HG03064 (cell line): ENCODE data around the gene NFRKB.
"Not testable (repeated sequence)": the region's sequence is repeated elsewhere in the genome, so short reads cannot be mapped to it uniquely, and the experiment has no call there.

ENCODE experiments used
- ATAC-seq: cut with Tn5 transposase; IDR thresholded peaks from one replicate; pipeline ENCODE4 v1.9.1; 2021; ENCODE audit warnings: low read depth; ENCODE audit not compliant: unreplicated experiment

The NFRKB gene

GRCh38 chr11:129894278-129895125 is 876 bp downstream of the NFRKB start:
- ATAC-seq: peak; percentile 13

- no peak for ATAC-seq
These were observed 6.9 kb downstream of the NFRKB start for GRCh38 chr11:129888451-129888850.

DNA sequence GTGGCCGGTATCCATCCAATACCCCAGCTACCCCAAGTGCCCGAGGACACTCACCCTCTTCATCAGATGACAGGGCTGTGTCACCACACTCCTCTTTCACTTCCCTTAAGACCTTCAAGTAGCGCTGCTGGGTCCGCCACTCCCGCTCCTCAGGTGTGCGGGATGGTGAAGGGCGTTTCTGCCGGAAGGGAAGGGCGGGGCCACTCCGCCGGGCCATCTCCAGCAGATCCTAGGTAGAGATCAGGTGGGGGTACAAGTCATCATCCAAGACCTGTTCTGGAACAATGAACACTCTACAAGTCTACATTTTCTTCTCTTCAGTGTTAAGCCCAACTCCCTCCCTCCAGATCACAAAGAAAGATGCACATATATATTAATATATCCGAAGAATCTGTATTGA is 10.0 kb downstream of the NFRKB start:
- ATAC-seq: no peak

DNA sequence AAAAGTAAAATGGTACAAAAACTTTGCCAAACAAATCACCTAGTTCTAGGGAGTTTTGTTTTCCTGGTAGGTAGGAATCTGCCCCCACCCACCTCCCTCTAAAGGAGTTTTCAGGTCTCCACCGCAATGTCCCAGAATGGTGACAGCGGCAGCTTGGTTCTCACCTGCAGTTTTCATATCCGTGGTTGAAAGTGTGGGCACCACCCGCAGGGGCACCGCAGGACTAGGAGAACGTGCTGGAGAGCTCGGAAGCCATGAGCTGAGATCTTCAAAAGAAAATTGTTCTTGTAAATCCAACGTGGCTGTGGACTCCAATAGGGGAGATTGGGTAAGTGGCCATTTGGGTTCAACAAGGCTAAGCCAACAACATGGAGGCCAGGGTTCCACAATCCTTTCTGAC is 10.8 kb downstream of the NFRKB start:
- no peak for ATAC-seq

- no peak for ATAC-seq
These were observed 13.7 kb downstream of the NFRKB start for GRCh38 chr11:129881570-129882170.

- ATAC-seq: no peak
These were observed 15.1 kb downstream of the NFRKB start for GRCh38 chr11:129880311-129880710.

- ATAC-seq: no peak
These were observed 23.5 kb downstream of the NFRKB start for GRCh38 chr11:129871914-129872313.

GRCh38 chr11:129868626-129869025 is 26.8 kb downstream of the NFRKB start:
- ATAC-seq: not testable (repeated sequence)

DNA sequence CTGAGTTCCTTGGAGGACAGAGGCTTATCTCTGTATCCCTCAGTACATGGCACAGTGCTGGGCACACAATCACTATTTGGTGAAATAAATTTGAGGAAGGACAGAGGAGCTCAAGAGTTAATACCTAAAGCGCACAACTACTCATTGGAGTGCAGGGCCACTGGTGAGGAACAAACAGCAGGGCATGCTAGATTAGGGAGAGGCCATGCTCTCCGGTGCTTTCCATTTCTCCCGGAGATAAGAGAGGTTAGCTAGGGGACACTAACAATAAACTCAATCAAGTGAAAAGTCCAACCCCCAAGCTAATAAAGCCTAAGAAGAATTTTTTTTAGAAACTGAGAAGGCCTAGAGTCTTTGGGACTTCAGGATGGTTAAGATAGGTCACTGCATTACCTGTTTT is 29.1 kb downstream of the NFRKB start:
- no peak for ATAC-seq

- no peak for ATAC-seq
These were observed 29.7 kb downstream of the NFRKB start for GRCh38 chr11:129865701-129866100.

GRCh38 chr11:129864811-129865210 is 30.6 kb downstream of the NFRKB start:
- ATAC-seq: no peak

GRCh38 chr11:129861702-129862522 is 33.5 kb downstream of the NFRKB start:
- no peak for ATAC-seq

- ATAC-seq: no peak
These were observed 39.3 kb downstream of the NFRKB start for GRCh38 chr11:129856036-129856435.

DNA sequence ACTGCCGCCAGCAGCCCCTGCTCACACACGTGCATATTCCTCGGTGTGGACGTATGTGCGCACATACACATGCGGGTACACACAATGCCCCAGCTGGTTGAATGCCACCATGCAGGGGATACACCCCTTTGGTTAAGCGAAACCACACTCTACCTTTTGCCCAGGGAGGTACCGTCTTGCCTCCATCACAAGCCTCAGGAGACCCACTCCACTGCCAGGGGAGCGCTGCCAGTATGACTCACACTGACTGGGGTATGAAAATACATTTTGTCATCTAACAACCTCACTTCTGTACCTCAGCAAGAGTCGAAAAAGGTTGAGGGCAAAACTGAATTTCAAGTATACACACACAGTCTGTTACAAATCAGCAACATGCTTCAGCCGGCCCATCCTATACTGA is 40.3 kb downstream of the NFRKB start:
- no peak for ATAC-seq

- ATAC-seq: no peak
These were observed 41.1 kb downstream of the NFRKB start for GRCh38 chr11:129854232-129854805.

- no peak for ATAC-seq
These were observed 41.7 kb downstream of the NFRKB start for GRCh38 chr11:129853518-129854231.

GRCh38 chr11:129852125-129852740 is 43.1 kb downstream of the NFRKB start:
- ATAC-seq: no peak

DNA sequence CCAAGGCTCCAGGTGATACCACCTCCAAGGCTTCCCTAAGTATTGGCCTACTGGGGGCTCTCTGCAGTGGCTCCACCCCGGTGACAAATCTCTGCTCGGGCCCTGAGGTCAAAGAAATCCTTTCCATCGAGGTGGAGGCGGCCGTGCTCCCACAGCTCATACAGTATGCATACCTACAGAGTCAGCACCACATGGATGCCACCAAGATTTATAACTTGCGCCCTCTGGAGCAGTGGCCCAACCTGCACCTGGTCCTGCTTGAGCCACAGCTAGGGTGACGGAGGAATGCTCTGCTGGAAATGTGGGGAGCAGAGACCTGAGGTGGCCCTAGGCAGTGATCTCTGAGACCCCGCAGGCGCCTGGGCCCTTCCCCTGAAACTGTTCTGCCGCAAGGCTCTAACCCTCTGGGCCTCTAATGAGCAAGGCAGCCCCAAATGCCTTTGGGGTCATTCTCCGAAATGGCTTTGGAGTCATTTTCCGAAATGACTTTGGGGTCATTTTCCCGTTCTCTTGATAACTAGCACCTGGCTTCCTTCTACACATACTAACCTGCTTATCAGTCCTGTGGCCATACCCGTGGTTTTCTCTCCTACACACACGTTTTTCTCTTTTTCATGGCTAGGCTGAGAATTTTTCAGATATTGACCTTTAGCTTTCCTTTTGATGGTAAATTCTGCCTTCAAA is 45.8 kb downstream of the NFRKB start:
- no peak for ATAC-seq

GRCh38 chr11:129847361-129847760 is 48.0 kb downstream of the NFRKB start:
- ATAC-seq: not testable (repeated sequence)
